ENCODE results near the gene LMOD1.

- no peak for TF ChIP-seq TCF12 (IDR thresholded peaks at IDR 0.05; ENCODE audit: low read depth, low read length)
- TF ChIP-seq CTCF (IDR thresholded peaks at IDR 0.05; ENCODE audit: control extremely low read depth in 1 of 3, insufficient read depth in 1 of 3, low read depth in 1 of 3, low read length in 3 of 3): no peak
- no peak for TF ChIP-seq PHF8 (conservative IDR thresholded peaks at IDR 0.05; ENCODE audit: low read depth, low read length)
- no peak for TF ChIP-seq SIX5 (IDR thresholded peaks at IDR 0.05; ENCODE audit: low read depth, low read length)
- TF ChIP-seq ZNF274 (IDR thresholded peaks at IDR 0.05; ENCODE audit: borderline replicate concordance, extremely low read depth, low read length): no peak
- no peak for TF ChIP-seq POLR2A (IDR thresholded peaks at IDR 0.05; ENCODE audit: control extremely low read depth in 1 of 2, low read depth in 2 of 2, low read length in 2 of 2)
- TF ChIP-seq RBBP5 (IDR thresholded peaks at IDR 0.05; ENCODE audit: borderline replicate concordance, low read depth, low read length): no peak
- TF ChIP-seq RFX5 (IDR thresholded peaks at IDR 0.05; ENCODE audit: borderline replicate concordance, low read depth, low read length): no peak
- no peak for TF ChIP-seq RAD21 (IDR thresholded peaks at IDR 0.05 in 1 of 2, conservative IDR thresholded peaks at IDR 0.05 in 1 of 2; ENCODE audit: low read depth in 2 of 2, low read length in 2 of 2)
- TF ChIP-seq EZH2 (IDR thresholded peaks at IDR 0.05; ENCODE audit: low read depth, low read length, severe bottlenecking): no peak
- TF ChIP-seq JUN (IDR thresholded peaks at IDR 0.05; ENCODE audit: low read depth, low read length): no peak
- no peak for TF ChIP-seq TAF1 (IDR thresholded peaks at IDR 0.05; ENCODE audit: low read depth, low read length)
Measured at GRCh38 chr1:201848230-201848629, 98.1 kb downstream of the LMOD1 start.
